Measurements from ENCODE around the gene CDH2.

CDH2 gene

GRCh38 chr18:28045880-28046279 is 131.1 kb downstream of the CDH2 start:
- no peaks in the 10 kb centered on the region for H3K27me3 ChIP-seq (ENCODE audit: low read depth, low read length)
- no peak overlapping the region for H3K9ac ChIP-seq (ENCODE audit: low read length)
- H3K4me2 ChIP-seq (ENCODE audit: low read length), result no peak overlapping the region
- H3K9me3 ChIP-seq (ENCODE audit: insufficient read depth, low read length), result no peaks in the 10 kb centered on the region
- H3K4me1 ChIP-seq (ENCODE audit: low read length), result no peaks in the 10 kb centered on the region
- H4K20me1 ChIP-seq (ENCODE audit: insufficient read depth, low read length), result no peaks in the 10 kb centered on the region
- H3K79me2 ChIP-seq (ENCODE audit: low read length), result no peaks in the 10 kb centered on the region
- H3K27ac ChIP-seq (ENCODE audit: low read length), result no peak overlapping the region
- no peaks in the 10 kb centered on the region for H3K36me3 ChIP-seq (replicated peaks; ENCODE audit: low read depth, low read length)
- TF ChIP-seq, protein P1, sequence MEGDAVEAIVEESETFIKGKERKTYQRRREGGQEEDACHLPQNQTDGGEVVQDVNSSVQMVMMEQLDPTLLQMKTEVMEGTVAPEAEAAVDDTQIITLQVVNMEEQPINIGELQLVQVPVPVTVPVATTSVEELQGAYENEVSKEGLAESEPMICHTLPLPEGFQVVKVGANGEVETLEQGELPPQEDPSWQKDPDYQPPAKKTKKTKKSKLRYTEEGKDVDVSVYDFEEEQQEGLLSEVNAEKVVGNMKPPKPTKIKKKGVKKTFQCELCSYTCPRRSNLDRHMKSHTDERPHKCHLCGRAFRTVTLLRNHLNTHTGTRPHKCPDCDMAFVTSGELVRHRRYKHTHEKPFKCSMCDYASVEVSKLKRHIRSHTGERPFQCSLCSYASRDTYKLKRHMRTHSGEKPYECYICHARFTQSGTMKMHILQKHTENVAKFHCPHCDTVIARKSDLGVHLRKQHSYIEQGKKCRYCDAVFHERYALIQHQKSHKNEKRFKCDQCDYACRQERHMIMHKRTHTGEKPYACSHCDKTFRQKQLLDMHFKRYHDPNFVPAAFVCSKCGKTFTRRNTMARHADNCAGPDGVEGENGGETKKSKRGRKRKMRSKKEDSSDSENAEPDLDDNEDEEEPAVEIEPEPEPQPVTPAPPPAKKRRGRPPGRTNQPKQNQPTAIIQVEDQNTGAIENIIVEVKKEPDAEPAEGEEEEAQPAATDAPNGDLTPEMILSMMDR (IDR thresholded peaks at IDR 0.05; ENCODE audit: low read depth, low read length), result no peak
- TF ChIP-seq EZH2phosphoT487 (IDR thresholded peaks at IDR 0.05; ENCODE audit: low read depth), result no peak
- H3K4me3 ChIP-seq (ENCODE audit: low read length), result no peak overlapping the region
- H2AFZ ChIP-seq (ENCODE audit: low read depth, low read length), result no peak overlapping the region

DNA sequence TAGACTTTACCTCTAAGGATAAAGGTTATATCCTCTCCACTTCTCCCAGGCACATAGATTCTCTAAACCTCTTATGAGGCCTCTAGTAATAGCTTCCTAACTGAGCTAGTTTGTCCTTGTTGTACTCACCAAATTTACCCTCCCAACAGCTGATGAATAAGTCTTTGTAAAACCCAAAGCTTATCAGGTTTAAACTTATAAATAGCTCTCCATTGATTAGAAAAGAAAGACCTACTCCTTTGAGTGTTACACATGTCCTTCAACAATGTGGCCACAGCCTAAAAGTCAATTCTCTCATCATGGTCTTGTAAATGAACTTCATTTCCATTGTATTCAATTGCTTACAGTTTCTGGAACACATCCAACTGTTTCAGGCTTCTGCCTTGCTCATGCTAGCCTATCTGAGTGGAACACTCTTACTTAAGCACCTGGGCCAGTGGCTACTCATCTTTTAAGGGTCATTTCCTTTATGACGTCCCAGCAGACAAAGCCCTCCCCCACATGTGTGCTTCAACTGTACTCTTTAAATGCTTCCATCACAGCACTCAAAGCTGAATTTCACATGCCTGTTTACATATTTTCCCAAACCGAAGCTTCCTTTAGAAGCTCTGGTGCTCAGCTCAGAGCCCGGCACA is 131.6 kb downstream of the CDH2 start:
- Histone ChIP-seq H3K4me2 (ENCODE audit: low read length) (no peak overlapping the region), H3K4me3 (ENCODE audit: low read length) (no peak overlapping the region), H3K9me3 (ENCODE audit: insufficient read depth, low read length) (no peaks in the 10 kb centered on the region), H3K27ac (ENCODE audit: low read length) (no peak overlapping the region), H3K9ac (ENCODE audit: low read length) (no peak overlapping the region), H2AFZ (ENCODE audit: low read depth, low read length) (no peak overlapping the region), H3K36me3 (replicated peaks; ENCODE audit: low read depth, low read length) (no peaks in the 10 kb centered on the region), H3K27me3 (ENCODE audit: low read depth, low read length) (no peaks in the 10 kb centered on the region), H4K20me1 (ENCODE audit: insufficient read depth, low read length) (no peaks in the 10 kb centered on the region), H3K4me1 (ENCODE audit: low read length) (no peaks in the 10 kb centered on the region), H3K79me2 (ENCODE audit: low read length) (no peaks in the 10 kb centered on the region)
- TF ChIP-seq, protein P1 (IDR thresholded peaks at IDR 0.05; ENCODE audit: low read depth, low read length), result no peak
- no peak for TF ChIP-seq EZH2phosphoT487 (IDR thresholded peaks at IDR 0.05; ENCODE audit: low read depth)

GRCh38 chr18:28044036-28044435 is 132.9 kb downstream of the CDH2 start:
- H3K27ac ChIP-seq (ENCODE audit: low read length), result no peak overlapping the region
- H3K9me3 ChIP-seq (ENCODE audit: insufficient read depth, low read length), result no peaks in the 10 kb centered on the region
- H4K20me1 ChIP-seq (ENCODE audit: insufficient read depth, low read length), result no peaks in the 10 kb centered on the region
- H3K4me2 ChIP-seq (ENCODE audit: low read length), result no peak overlapping the region
- no peaks in the 10 kb centered on the region for H3K4me1 ChIP-seq (ENCODE audit: low read length)
- H3K27me3 ChIP-seq (ENCODE audit: low read depth, low read length), result no peaks in the 10 kb centered on the region
- TF ChIP-seq, protein P1 (IDR thresholded peaks at IDR 0.05; ENCODE audit: low read depth, low read length), result no peak
- TF ChIP-seq EZH2phosphoT487 (IDR thresholded peaks at IDR 0.05; ENCODE audit: low read depth), result no peak
- H2AFZ ChIP-seq (ENCODE audit: low read depth, low read length), result no peak overlapping the region
- no peaks in the 10 kb centered on the region for H3K79me2 ChIP-seq (ENCODE audit: low read length)
- no peaks in the 10 kb centered on the region for H3K36me3 ChIP-seq (replicated peaks; ENCODE audit: low read depth, low read length)
- no peak overlapping the region for H3K9ac ChIP-seq (ENCODE audit: low read length)
- H3K4me3 ChIP-seq (ENCODE audit: low read length), result no peak overlapping the region

GRCh38 chr18:28043631-28044030 is 133.3 kb downstream of the CDH2 start:
- H3K79me2 ChIP-seq (ENCODE audit: low read length), result no peaks in the 10 kb centered on the region
- no peak overlapping the region for H3K4me2 ChIP-seq (ENCODE audit: low read length)
- H3K27ac ChIP-seq (ENCODE audit: low read length), result no peak overlapping the region
- no peaks in the 10 kb centered on the region for H3K36me3 ChIP-seq (replicated peaks; ENCODE audit: low read depth, low read length)
- H4K20me1 ChIP-seq (ENCODE audit: insufficient read depth, low read length), result no peaks in the 10 kb centered on the region
- H2AFZ ChIP-seq (ENCODE audit: low read depth, low read length), result no peak overlapping the region
- no peaks in the 10 kb centered on the region for H3K9me3 ChIP-seq (ENCODE audit: insufficient read depth, low read length)
- no peaks in the 10 kb centered on the region for H3K27me3 ChIP-seq (ENCODE audit: low read depth, low read length)
- H3K4me1 ChIP-seq (ENCODE audit: low read length), result no peaks in the 10 kb centered on the region
- no peak overlapping the region for H3K9ac ChIP-seq (ENCODE audit: low read length)
- H3K4me3 ChIP-seq (ENCODE audit: low read length), result no peak overlapping the region
- TF ChIP-seq, protein P1 (IDR thresholded peaks at IDR 0.05; ENCODE audit: low read depth, low read length), result no peak
- no peak for TF ChIP-seq EZH2phosphoT487 (IDR thresholded peaks at IDR 0.05; ENCODE audit: low read depth)
